Uterus (tissue), 4 donors: Measurements from ENCODE around the gene SLC2A11. TPM values are rescaled to one million over a fixed set of nuclear protein-coding genes. Genes with fewer than 3 reads are reported as not detected.

Experiments
- DNase-seq, 2 donors: peaks; one replicate each; pipeline ENCODE4 v3.0.0-alpha.2; 2019 to 2020
- H3K27ac ChIP-seq, 2 donors: fragments of 200-600 bp; sonication (generic); 1 replicate in 1 of 2; 2 replicates in 1 of 2; pipeline ENCODE4 v1.5.1; 2016 to 2018
- H3K27me3 ChIP-seq, 2 donors: fragments of 200-600 bp; sonication (generic); one replicate each; pipeline ENCODE4 v1.5.1; 2018 to 2019; ENCODE audit warnings: control low read depth in 1 of 2
- H3K36me3 ChIP-seq, 2 donors: fragments of 200-600 bp; sonication (generic); one replicate each; pipeline ENCODE4 v1.5.1; 2019; ENCODE audit warnings: control low read depth in 1 of 2
- H3K4me1 ChIP-seq, 2 donors: fragments of 200-600 bp; sonication (generic); one replicate each; pipeline ENCODE4 v1.5.1; 2018 to 2019; ENCODE audit warnings: control low read depth in 1 of 2
- H3K4me3 ChIP-seq, 2 donors: fragments of 200-600 bp; sonication (generic); 1 replicate in 1 of 2; 2 replicates in 1 of 2; pipeline ENCODE4 v1.5.1; 2018 to 2019; ENCODE audit warnings: mild to moderate bottlenecking in 1 of 2
- H3K9me3 ChIP-seq, 2 donors: fragments of 200-600 bp; sonication (generic); one replicate each; pipeline ENCODE4 v1.5.1; 2019; ENCODE audit warnings: control low read depth in 1 of 2
- CTCF ChIP-seq, 4 experiments: fragments of 200-600 bp in 2 of 4; fragments of 450-650 bp in 2 of 4; sonication (generic) in 2 of 4; IDR thresholded peaks; one replicate each; pipeline ENCODE4 v1.5.1; 2016 to 2019; ENCODE audit warnings: antibody characterized with exemption in 4 of 4, mild to moderate bottlenecking in 2 of 4, moderate library complexity in 1 of 4
- POLR2A ChIP-seq, 2 donors: fragments of 450-650 bp; IDR thresholded peaks; one replicate each; pipeline ENCODE4 v1.6.1; 2016; ENCODE audit warnings: antibody characterized with exemption in 2 of 2, mild to moderate bottlenecking in 1 of 2, moderate library complexity in 1 of 2
- intact Hi-C: fragments of 100-400 bp; cut with DNase I; formaldehyde crosslinking; loops from one replicate; pipeline ENCODE4 v1.15.1; 2023; ENCODE audit warnings: low total_unique reads
- total RNA-seq, 4 donors: library from RNA; depleted of rRNA in 3 of 4; stranded (reverse); fragments of >200 nt in 3 of 4; gene quantifications; one replicate each; pipeline versions ENCODE4 v1.1.0 to v1.2.4, GENCODE V29; 2014 to 2023
- donor health status: DM: yes; HTN: yes; CAD: no.

The SLC2A11 gene
- total RNA-seq, 4 donors from 2014 or later, result under 0.01 to 63.3 (median 15.0) TPM

GRCh38 chr22:23841736-23842445, 15.8 kb upstream of the SLC2A11 start:
- Histone ChIP-seq H3K27me3 (no peaks in the 10 kb centered on the region), H3K36me3 (no peaks in the 10 kb centered on the region), H3K4me1 (peaks cover 0 to 15% of the 10 kb centered on the region in 2 donors), H3K4me3 (no peak overlapping the region), H3K9me3 (no peaks in the 10 kb centered on the region), H3K27ac (no peak overlapping the region)
- DNase-seq, result no peak
- intact Hi-C loops, result loop anchor here (10.0 kb wide), 1 partner anchor 297 kb away; no protein-coding TSS in a partner anchor
- TF ChIP-seq POLR2A (IDR thresholded peaks at IDR 0.05) (no peak), CTCF (IDR thresholded peaks at IDR 0.05) (no peak)

- H3K9me3 ChIP-seq, result no peaks in the 10 kb centered on the region
- no peaks in the 10 kb centered on the region for H3K27me3 ChIP-seq
- H3K27ac ChIP-seq, result no peak overlapping the region
- peaks cover 0 to 15% of the 10 kb centered on the region in 2 donors for H3K4me1 ChIP-seq
- H3K36me3 ChIP-seq, result no peaks in the 10 kb centered on the region
- no peak for DNase-seq
- H3K4me3 ChIP-seq, result no peak overlapping the region
- intact Hi-C loops, result loop anchor here (10.0 kb wide), 1 partner anchor 298 kb away; no protein-coding TSS in a partner anchor
- TF ChIP-seq CTCF (IDR thresholded peaks at IDR 0.05) (no peak), POLR2A (IDR thresholded peaks at IDR 0.05) (no peak)
Measured at GRCh38 chr22:23842599-23842998, 15.1 kb upstream of the SLC2A11 start.

GRCh38 chr22:23844739-23845202, 12.9 kb upstream of the SLC2A11 start:
- intact Hi-C loops, result loop anchor here (5.0 to 10.0 kb wide), 2 partner anchors 77 to 300 kb away; partner anchors contain the start of gene CHCHD10
- no peak for TF ChIP-seq CTCF (IDR thresholded peaks at IDR 0.05)
- TF ChIP-seq POLR2A (IDR thresholded peaks at IDR 0.05), result no peak
- Histone ChIP-seq H3K9me3 (no peaks in the 10 kb centered on the region), H3K4me1 (no peaks in the 10 kb centered on the region), H3K4me3 (no peak overlapping the region), H3K36me3 (no peaks in the 10 kb centered on the region), H3K27me3 (no peaks in the 10 kb centered on the region), H3K27ac (no peak overlapping the region)
- DNase-seq, result no peak

GRCh38 chr22:23845265-23846080, 12.2 kb upstream of the SLC2A11 start:
- no peaks in the 10 kb centered on the region for H3K27me3 ChIP-seq
- no peak for DNase-seq
- no peak overlapping the region for H3K4me3 ChIP-seq
- H3K36me3 ChIP-seq, result no peaks in the 10 kb centered on the region
- intact Hi-C loops, result loop anchor here (5.0 to 10.0 kb wide), 2 partner anchors 78 to 301 kb away; partner anchors contain the start of gene CHCHD10
- no peak overlapping the region for H3K27ac ChIP-seq
- H3K9me3 ChIP-seq, result no peaks in the 10 kb centered on the region
- no peaks in the 10 kb centered on the region for H3K4me1 ChIP-seq
- TF ChIP-seq CTCF (IDR thresholded peaks at IDR 0.05), result no peak
- TF ChIP-seq POLR2A (IDR thresholded peaks at IDR 0.05), result no peak
